Mucosa of rectum (tissue), 2 donors: ENCODE results near the gene LIX1.

Source experiments
- H3K27ac ChIP-seq, 2 donors: one replicate each; pipeline ENCODE4 v1.7.0; 2013; ENCODE audit warnings: inconsistent platforms in 2 of 2, low read depth in 2 of 2, low read length in 2 of 2
- H3K27me3 ChIP-seq, 2 donors: one replicate each; pipeline ENCODE4 v1.7.0; 2013; ENCODE audit warnings: low read length in 2 of 2; ENCODE audit not compliant: control insufficient read depth in 2 of 2, insufficient read depth in 2 of 2
- H3K36me3 ChIP-seq, 2 donors: one replicate each; pipeline ENCODE4 v1.7.0; 2013; ENCODE audit warnings: low read length in 2 of 2; ENCODE audit not compliant: control insufficient read depth in 2 of 2, insufficient read depth in 2 of 2
- H3K4me1 ChIP-seq, 2 donors: one replicate each; pipeline ENCODE4 v1.7.0; 2013; ENCODE audit warnings: low read length in 2 of 2, mild to moderate bottlenecking in 1 of 2; ENCODE audit not compliant: control insufficient read depth in 2 of 2, insufficient read depth in 2 of 2
- H3K4me3 ChIP-seq, 2 donors: one replicate each; pipeline ENCODE4 v1.7.0; 2013; ENCODE audit warnings: low read length in 2 of 2
- H3K9ac ChIP-seq, 2 donors: one replicate each; pipeline ENCODE4 v1.7.0; 2013; ENCODE audit warnings: low read length in 2 of 2, low read depth in 1 of 2, mild to moderate bottlenecking in 1 of 2
- H3K9me3 ChIP-seq, 2 donors: one replicate each; pipeline ENCODE4 v1.7.0; 2013; ENCODE audit warnings: low read length in 2 of 2; ENCODE audit not compliant: control insufficient read depth in 2 of 2
- donor health status: healthy.
- donor health status: Normal muscosa, but diverticular disease.

The LIX1 gene

GRCh38 chr5:97171703-97172102, 29.3 kb upstream of the LIX1 start:
- no peaks in the 10 kb centered on the region for H3K9me3 ChIP-seq
- H3K36me3 ChIP-seq, result peaks cover 61 to 76% of the 10 kb centered on the region in 2 donors
- no peak overlapping the region for H3K4me3 ChIP-seq
- no peak overlapping the region for H3K9ac ChIP-seq
- H3K4me1 ChIP-seq, result no peaks in the 10 kb centered on the region
- no peak overlapping the region for H3K27ac ChIP-seq
- H3K27me3 ChIP-seq, result no peaks in the 10 kb centered on the region

- Histone ChIP-seq H3K4me1 (peaks cover 0 to 16% of the 10 kb centered on the region in 2 donors), H3K27me3 (no peaks in the 10 kb centered on the region), H3K9ac (no peak overlapping the region), H3K4me3 (no peak overlapping the region), H3K9me3 (no peaks in the 10 kb centered on the region), H3K27ac (no peak overlapping the region), H3K36me3 (peaks cover 41 to 47% of the 10 kb centered on the region in 2 donors)
These were observed 25.0 kb upstream of the LIX1 start for GRCh38 chr5:97167435-97167834.

- peak overlapping the region; percentile 35 to 70 for H3K27ac ChIP-seq
- peaks cover 0 to 16% of the 10 kb centered on the region in 2 donors for H3K4me1 ChIP-seq
- no peak overlapping the region for H3K9ac ChIP-seq
- H3K36me3 ChIP-seq, result peaks cover 38 to 39% of the 10 kb centered on the region in 2 donors
- peak overlapping the region in 1 of 2 donors; percentile 43 for H3K4me3 ChIP-seq
- no peaks in the 10 kb centered on the region for H3K9me3 ChIP-seq
- H3K27me3 ChIP-seq, result no peaks in the 10 kb centered on the region
These were observed 23.3 kb upstream of the LIX1 start for GRCh38 chr5:97165726-97166125.

- Histone ChIP-seq H3K27ac (peak overlapping the region; percentile 17 to 50), H3K27me3 (no peaks in the 10 kb centered on the region), H3K9me3 (no peaks in the 10 kb centered on the region), H3K36me3 (peaks cover 34 to 40% of the 10 kb centered on the region in 2 donors), H3K4me3 (no peak overlapping the region), H3K9ac (no peak overlapping the region), H3K4me1 (peaks cover 0 to 16% of the 10 kb centered on the region in 2 donors)
These were observed 22.4 kb upstream of the LIX1 start for GRCh38 chr5:97164846-97165245.

GRCh38 chr5:97163790-97164285, 21.4 kb upstream of the LIX1 start:
- peaks cover 0 to 16% of the 10 kb centered on the region in 2 donors for H3K4me1 ChIP-seq
- H3K9me3 ChIP-seq, result no peaks in the 10 kb centered on the region
- no peak overlapping the region for H3K27ac ChIP-seq
- H3K36me3 ChIP-seq, result peaks cover 32 to 36% of the 10 kb centered on the region in 2 donors
- no peak overlapping the region for H3K9ac ChIP-seq
- H3K27me3 ChIP-seq, result no peaks in the 10 kb centered on the region
- no peak overlapping the region for H3K4me3 ChIP-seq

GRCh38 chr5:97163360-97163764, 21.0 kb upstream of the LIX1 start:
- H3K4me1 ChIP-seq, result peaks cover 0 to 16% of the 10 kb centered on the region in 2 donors
- H3K27ac ChIP-seq, result no peak overlapping the region
- H3K36me3 ChIP-seq, result peaks cover 27 to 32% of the 10 kb centered on the region in 2 donors
- H3K27me3 ChIP-seq, result no peaks in the 10 kb centered on the region
- no peaks in the 10 kb centered on the region for H3K9me3 ChIP-seq
- H3K4me3 ChIP-seq, result no peak overlapping the region
- H3K9ac ChIP-seq, result no peak overlapping the region

GRCh38 chr5:97162045-97162444, 19.6 kb upstream of the LIX1 start:
- no peak overlapping the region for H3K4me3 ChIP-seq
- H3K9me3 ChIP-seq, result peaks cover 2 to 4% of the 10 kb centered on the region in 2 donors
- H3K27me3 ChIP-seq, result no peaks in the 10 kb centered on the region
- no peak overlapping the region for H3K9ac ChIP-seq
- H3K4me1 ChIP-seq, result peaks cover 0 to 16% of the 10 kb centered on the region in 2 donors
- peaks cover 17 to 24% of the 10 kb centered on the region in 2 donors for H3K36me3 ChIP-seq
- H3K27ac ChIP-seq, result no peak overlapping the region

- Histone ChIP-seq H3K4me3 (no peak overlapping the region), H3K9me3 (peaks cover 2 to 4% of the 10 kb centered on the region in 2 donors), H3K27me3 (no peaks in the 10 kb centered on the region), H3K36me3 (peaks cover 14 to 22% of the 10 kb centered on the region in 2 donors), H3K9ac (no peak overlapping the region), H3K4me1 (no peaks in the 10 kb centered on the region), H3K27ac (no peak overlapping the region)
These were observed 15.3 kb upstream of the LIX1 start for GRCh38 chr5:97157689-97158088.

- Histone ChIP-seq H3K9ac (no peak overlapping the region), H3K27ac (no peak overlapping the region), H3K4me3 (no peak overlapping the region), H3K27me3 (no peaks in the 10 kb centered on the region), H3K36me3 (no peaks in the 10 kb centered on the region), H3K9me3 (no peaks in the 10 kb centered on the region), H3K4me1 (no peaks in the 10 kb centered on the region)
These were observed 9.0 kb upstream of the LIX1 start for GRCh38 chr5:97151370-97151769.

GRCh38 chr5:97150401-97150800, 8.0 kb upstream of the LIX1 start:
- no peaks in the 10 kb centered on the region for H3K9me3 ChIP-seq
- H3K27me3 ChIP-seq, result no peaks in the 10 kb centered on the region
- H3K4me3 ChIP-seq, result no peak overlapping the region
- H3K36me3 ChIP-seq, result no peaks in the 10 kb centered on the region
- H3K27ac ChIP-seq, result no peak overlapping the region
- no peaks in the 10 kb centered on the region for H3K4me1 ChIP-seq
- H3K9ac ChIP-seq, result no peak overlapping the region

GRCh38 chr5:97149709-97150108, 7.3 kb upstream of the LIX1 start:
- H3K27me3 ChIP-seq, result no peaks in the 10 kb centered on the region
- H3K9ac ChIP-seq, result no peak overlapping the region
- H3K36me3 ChIP-seq, result no peaks in the 10 kb centered on the region
- H3K4me1 ChIP-seq, result no peaks in the 10 kb centered on the region
- H3K9me3 ChIP-seq, result no peaks in the 10 kb centered on the region
- H3K27ac ChIP-seq, result no peak overlapping the region
- no peak overlapping the region for H3K4me3 ChIP-seq
